ENCODE measurements around the gene RAB40B. TPM values are rescaled to one million over a fixed set of nuclear protein-coding genes. Genes with fewer than 3 reads are reported as not detected.
"Not testable (repeated sequence)": the region's sequence is repeated elsewhere in the genome, so short reads cannot be mapped to it uniquely, and the experiment has no call there.

The RAB40B gene
- total RNA-seq, 2 donors from 2014 or later: 12.8 to 16.7 TPM

GRCh38 chr17:82659886-82660285 lies 38.6 kb downstream of the RAB40B start:
- no peak for ATAC-seq
- DNase-seq: no peak
- intact Hi-C loops (cut with DNase I): no loop called here

- no peak for ATAC-seq
- no peak for DNase-seq
- intact Hi-C loops (cut with DNase I): no loop called here
Observed at GRCh38 chr17:82658796-82659452, 39.6 kb downstream of the RAB40B start.

GRCh38 chr17:82658331-82658730 lies 40.2 kb downstream of the RAB40B start:
- ATAC-seq (no peak), DNase-seq (no peak)
- intact Hi-C loops (cut with DNase I): no loop called here

GRCh38 chr17:82657926-82658325 lies 40.6 kb downstream of the RAB40B start:
- intact Hi-C loops (cut with DNase I): no loop called here
- ATAC-seq (no peak), DNase-seq (no peak)

GRCh38 chr17:82656266-82656665 lies 42.2 kb downstream of the RAB40B start:
- no peak for DNase-seq
- intact Hi-C loops (cut with DNase I): no loop called here
- no peak for ATAC-seq

- ATAC-seq (no peak), DNase-seq (no peak)
- intact Hi-C loops (cut with DNase I): no loop called here
Observed at GRCh38 chr17:82655523-82655922, 43.0 kb downstream of the RAB40B start.

GRCh38 chr17:82655038-82655479 lies 43.4 kb downstream of the RAB40B start:
- ATAC-seq (no peak), DNase-seq (no peak)
- intact Hi-C loops (cut with DNase I): no loop called here

GRCh38 chr17:82654611-82655010 lies 43.9 kb downstream of the RAB40B start:
- ATAC-seq; DNase-seq; intact Hi-C loops (cut with DNase I): not testable (repeated sequence)

GRCh38 chr17:82653651-82654528 lies 44.6 kb downstream of the RAB40B start:
- intact Hi-C loops (cut with DNase I): no loop called here
- ATAC-seq: no peak
- DNase-seq: no peak

GRCh38 chr17:82650723-82651122 lies 47.8 kb downstream of the RAB40B start:
- ATAC-seq: no peak
- intact Hi-C loops (cut with DNase I): no loop called here

GRCh38 chr17:82649501-82650261 lies 48.8 kb downstream of the RAB40B start:
- ATAC-seq: no peak
- no peak for DNase-seq
- intact Hi-C loops (cut with DNase I): no loop called here

More at GRCh38 chr17:82650723-82651122, 47.8 kb downstream of the RAB40B start:
- no peak for DNase-seq

- intact Hi-C loops (cut with DNase I): no loop called here
- peak; percentile 24 to 34 for ATAC-seq
- DNase-seq: peak; percentile 72
Observed at GRCh38 chr17:82648742-82649331, 49.7 kb downstream of the RAB40B start.

- intact Hi-C loops (cut with DNase I): no loop called here
Observed at GRCh38 chr17:82648165-82648668, 50.3 kb downstream of the RAB40B start, which contains the start of gene WDR45B. WDR45B (minus strand) TSS chr17:82648444; CDS start chr17:82648340, 104 bp downstream.

GRCh38 chr17:82647593-82648164 lies 50.8 kb downstream of the RAB40B start:
- DNase-seq (peak; percentile 55), ATAC-seq (peak; percentile 48 to 60)
- intact Hi-C loops (cut with DNase I): no loop called here

More at GRCh38 chr17:82648165-82648668, 50.3 kb downstream of the RAB40B start, which contains the start of gene WDR45B:
- peak; percentile 97 to 98 for ATAC-seq
- peak; percentile 97 for DNase-seq

- intact Hi-C loops (cut with DNase I): no loop called here
- no peak for ATAC-seq
- DNase-seq: no peak
Observed at GRCh38 chr17:82645516-82645915, 53.0 kb downstream of the RAB40B start.

GRCh38 chr17:82644148-82644547 lies 54.4 kb downstream of the RAB40B start:
- intact Hi-C loops (cut with DNase I): no loop called here
- ATAC-seq: no peak
- DNase-seq: no peak

GRCh38 chr17:82642022-82642421 lies 56.5 kb downstream of the RAB40B start:
- DNase-seq (no peak), ATAC-seq (no peak)
- intact Hi-C loops (cut with DNase I): no loop called here

- ATAC-seq (peak in 1 of 2 donors; percentile 12), DNase-seq (no peak)
- intact Hi-C loops (cut with DNase I): no loop called here
Observed at GRCh38 chr17:82640036-82640435, 58.5 kb downstream of the RAB40B start.

GRCh38 chr17:82639628-82640027 lies 58.9 kb downstream of the RAB40B start:
- intact Hi-C loops (cut with DNase I): no loop called here
- ATAC-seq: peak in 1 of 2 donors; percentile 44
- no peak for DNase-seq

All from left cardiac atrium (tissue), 4 donors.